ENCODE results near the gene HCN4. TPM values are rescaled to one million over a fixed set of nuclear protein-coding genes. Genes with fewer than 3 reads are reported as not detected.
A peak's percentile ranks its signal among the peaks of the same experiment; 100 is the strongest.

The HCN4 gene
- total RNA-seq, 2 donors from 2014 or later = 0.82 to 3.1 TPM

DNA sequence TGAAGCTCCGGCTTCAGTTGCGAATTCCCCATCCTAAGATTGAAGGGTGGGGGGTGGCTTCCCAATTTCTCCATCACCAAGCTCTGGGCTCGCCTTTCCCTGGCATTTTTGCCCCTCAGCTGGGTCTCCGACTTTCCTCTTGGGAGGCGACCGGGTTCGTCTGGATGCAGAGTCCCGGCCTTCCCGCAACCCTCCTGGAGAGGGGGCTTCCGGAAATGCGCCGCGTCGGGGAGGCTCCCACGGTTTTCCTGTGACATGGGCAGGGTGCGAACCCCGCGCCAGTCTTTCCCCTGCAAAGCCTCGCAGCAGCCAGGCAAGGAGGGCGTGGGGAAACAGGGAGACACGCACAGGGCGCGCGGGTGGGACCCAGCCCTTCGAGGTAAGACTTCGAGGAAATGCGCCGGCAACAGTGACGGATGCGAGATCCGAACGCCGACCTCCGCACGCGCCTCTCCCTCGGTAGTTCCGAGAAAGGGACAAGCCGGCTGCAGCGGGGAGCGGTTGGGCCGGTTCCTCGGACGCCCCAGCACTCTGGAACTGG is 466 bp upstream of the HCN4 start:
- peaks cover 64% of the 10 kb centered on the region for H3K27me3 ChIP-seq (ENCODE audit: control insufficient read depth, insufficient read depth, low read length, poor library complexity, severe bottlenecking)
- H3K27me3 Mint-ChIP-seq (ENCODE audit: insufficient read depth) = peaks cover 61% of the 10 kb centered on the region
- WGBS, 2 experiments (ENCODE audit: insufficient coverage in 1 of 2, insufficient read length in 1 of 2) = 6% methylated on average over 24 to 44 of the region's 44 CpGs

DNA sequence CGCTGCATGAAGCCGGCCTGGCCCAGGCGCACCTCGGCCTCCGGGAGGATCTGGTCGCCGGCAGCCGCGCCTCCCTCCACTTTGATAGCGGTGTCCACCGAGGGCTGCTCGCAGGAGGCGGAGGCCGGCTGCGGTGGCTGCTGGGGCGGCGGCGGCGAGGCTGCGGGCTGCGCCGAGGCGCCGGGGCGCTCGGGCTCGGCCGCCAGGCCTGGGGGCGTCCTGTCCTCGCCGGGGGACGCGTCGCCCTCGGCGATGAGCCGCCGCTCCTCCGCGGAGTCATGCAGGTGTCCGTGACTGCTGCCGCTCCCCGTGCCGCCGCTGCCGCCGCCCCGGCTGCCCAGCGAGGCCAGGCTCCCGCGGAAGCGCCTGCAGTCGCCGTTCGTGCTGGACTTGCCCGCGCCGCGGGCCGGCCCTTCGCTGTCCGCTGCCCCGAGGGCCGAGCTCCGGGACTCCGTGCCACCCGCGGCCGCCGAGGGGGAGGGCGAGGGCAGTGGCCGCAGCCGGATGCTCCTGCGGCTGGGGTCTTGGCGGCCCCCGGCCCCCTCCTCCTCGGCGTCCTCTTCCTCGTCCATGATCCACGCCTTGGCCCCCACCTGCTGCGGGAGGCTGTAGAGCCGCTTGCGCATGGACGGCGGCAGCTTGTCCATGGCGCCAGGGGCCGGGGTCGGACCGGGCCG is 996 bp downstream of the HCN4 start:
- H3K9me3 ChIP-seq (ENCODE audit: control insufficient read depth, low read length) = no peaks in the 10 kb centered on the region
- peaks cover 59% of the 10 kb centered on the region for H3K27me3 Mint-ChIP-seq (ENCODE audit: insufficient read depth)
- peaks cover 7% of the 10 kb centered on the region for H3K4me1 Mint-ChIP-seq
- peak overlapping the region; percentile 57 for H3K4me3 Mint-ChIP-seq
- H3K36me3 Mint-ChIP-seq (ENCODE audit: low read depth) = no peaks in the 10 kb centered on the region
- 1% methylated on average over 22 to 90 of the region's 90 CpGs for WGBS, 2 experiments (ENCODE audit: insufficient coverage in 1 of 2, insufficient read length in 1 of 2)
- no peak overlapping the region for H3K27ac ChIP-seq (ENCODE audit: low read depth, low read length)
- peak; percentile 77 for DNase-seq
- no peak overlapping the region for H3K27ac Mint-ChIP-seq
- TF ChIP-seq, protein P1, sequence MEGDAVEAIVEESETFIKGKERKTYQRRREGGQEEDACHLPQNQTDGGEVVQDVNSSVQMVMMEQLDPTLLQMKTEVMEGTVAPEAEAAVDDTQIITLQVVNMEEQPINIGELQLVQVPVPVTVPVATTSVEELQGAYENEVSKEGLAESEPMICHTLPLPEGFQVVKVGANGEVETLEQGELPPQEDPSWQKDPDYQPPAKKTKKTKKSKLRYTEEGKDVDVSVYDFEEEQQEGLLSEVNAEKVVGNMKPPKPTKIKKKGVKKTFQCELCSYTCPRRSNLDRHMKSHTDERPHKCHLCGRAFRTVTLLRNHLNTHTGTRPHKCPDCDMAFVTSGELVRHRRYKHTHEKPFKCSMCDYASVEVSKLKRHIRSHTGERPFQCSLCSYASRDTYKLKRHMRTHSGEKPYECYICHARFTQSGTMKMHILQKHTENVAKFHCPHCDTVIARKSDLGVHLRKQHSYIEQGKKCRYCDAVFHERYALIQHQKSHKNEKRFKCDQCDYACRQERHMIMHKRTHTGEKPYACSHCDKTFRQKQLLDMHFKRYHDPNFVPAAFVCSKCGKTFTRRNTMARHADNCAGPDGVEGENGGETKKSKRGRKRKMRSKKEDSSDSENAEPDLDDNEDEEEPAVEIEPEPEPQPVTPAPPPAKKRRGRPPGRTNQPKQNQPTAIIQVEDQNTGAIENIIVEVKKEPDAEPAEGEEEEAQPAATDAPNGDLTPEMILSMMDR (conservative IDR thresholded peaks at IDR 0.05) = no peak
- peak overlapping the region; percentile 70 for H3K4me3 ChIP-seq (ENCODE audit: low read length)
- H3K9ac ChIP-seq (ENCODE audit: extremely low read depth, low read length, poor library complexity, severe bottlenecking) = no peak overlapping the region
- H3K36me3 ChIP-seq (ENCODE audit: control insufficient read depth, insufficient read depth, low read length) = no peaks in the 10 kb centered on the region
- no peaks in the 10 kb centered on the region for H3K9me3 Mint-ChIP-seq
- peaks cover 4% of the 10 kb centered on the region for H3K4me1 ChIP-seq (ENCODE audit: control insufficient read depth, insufficient read depth, low read length)
- peaks cover 64% of the 10 kb centered on the region for H3K27me3 ChIP-seq (ENCODE audit: control insufficient read depth, insufficient read depth, low read length, poor library complexity, severe bottlenecking)

More for the DNA sequence above, 466 bp upstream of the HCN4 start:
- H3K27ac ChIP-seq (ENCODE audit: low read depth, low read length) = no peak overlapping the region
- Mint-ChIP-seq H3K4me3 (peak overlapping the region; percentile 55), H3K4me1 (peaks cover 7% of the 10 kb centered on the region), H3K27ac (no peak overlapping the region), H3K9me3 (no peaks in the 10 kb centered on the region), H3K36me3 (ENCODE audit: low read depth) (no peaks in the 10 kb centered on the region)
- H3K4me1 ChIP-seq (ENCODE audit: control insufficient read depth, insufficient read depth, low read length) = peaks cover 4% of the 10 kb centered on the region
- no peak overlapping the region for H3K9ac ChIP-seq (ENCODE audit: extremely low read depth, low read length, poor library complexity, severe bottlenecking)
- H3K4me3 ChIP-seq (ENCODE audit: low read length) = peak overlapping the region; percentile 70
- H3K9me3 ChIP-seq (ENCODE audit: control insufficient read depth, low read length) = no peaks in the 10 kb centered on the region
- TF ChIP-seq, protein P1 (conservative IDR thresholded peaks at IDR 0.05) = peak; percentile 22
- H3K36me3 ChIP-seq (ENCODE audit: control insufficient read depth, insufficient read depth, low read length) = no peaks in the 10 kb centered on the region
- DNase-seq = peak; percentile 70

DNA sequence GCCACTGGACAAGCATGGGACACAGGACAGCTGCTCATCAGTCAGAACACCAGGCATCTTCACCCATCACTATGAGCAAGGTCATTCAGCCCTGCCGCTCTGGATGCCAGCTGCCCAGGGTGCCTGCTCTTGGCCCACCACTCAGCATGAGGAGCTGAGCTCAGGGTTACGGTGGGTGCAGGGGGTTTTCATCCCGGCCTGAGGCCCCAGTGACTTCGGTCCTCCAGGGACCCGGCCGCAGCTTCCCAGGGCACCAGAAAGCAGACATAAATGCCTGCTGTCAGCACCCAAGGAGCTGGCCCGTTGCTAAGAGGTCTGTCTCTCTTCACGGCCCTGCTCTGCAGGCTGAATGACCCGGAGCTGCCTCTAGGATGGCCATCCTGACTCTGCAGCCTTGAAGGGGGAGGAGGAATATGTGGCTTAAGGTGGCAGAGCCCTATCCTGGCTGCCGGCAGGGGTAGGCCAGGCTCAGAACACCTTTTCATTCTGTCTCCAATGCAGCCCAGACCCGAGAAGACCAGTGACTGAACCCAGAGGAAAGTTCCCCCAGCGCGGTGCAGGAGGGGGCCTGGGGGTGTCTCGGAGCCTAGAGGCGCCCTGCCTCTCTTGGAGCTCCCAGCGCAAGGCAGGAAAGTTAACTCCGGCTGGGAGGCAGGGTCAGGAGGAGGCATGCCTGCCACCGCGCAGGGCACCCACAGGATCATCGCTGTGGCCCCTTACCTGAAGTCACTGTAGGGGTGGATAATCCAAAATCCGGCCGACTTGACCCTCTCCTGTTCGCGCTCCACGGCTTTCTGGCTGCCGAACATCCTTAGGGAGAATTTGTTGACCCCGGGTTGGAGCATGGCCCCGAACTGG is 1.8 kb downstream of the HCN4 start:
- Mint-ChIP-seq H3K4me1 (peaks cover 8% of the 10 kb centered on the region), H3K9me3 (no peaks in the 10 kb centered on the region), H3K27ac (no peak overlapping the region), H3K4me3 (peak overlapping the region; percentile 57), H3K27me3 (ENCODE audit: insufficient read depth) (peaks cover 59% of the 10 kb centered on the region), H3K36me3 (ENCODE audit: low read depth) (no peaks in the 10 kb centered on the region)
- H3K4me3 ChIP-seq (ENCODE audit: low read length) = no peak overlapping the region
- no peak overlapping the region for H3K9ac ChIP-seq (ENCODE audit: extremely low read depth, low read length, poor library complexity, severe bottlenecking)
- H3K27ac ChIP-seq (ENCODE audit: low read depth, low read length) = no peak overlapping the region
- peaks cover 4% of the 10 kb centered on the region for H3K4me1 ChIP-seq (ENCODE audit: control insufficient read depth, insufficient read depth, low read length)
- DNase-seq = peak; percentile 79
- H3K27me3 ChIP-seq (ENCODE audit: control insufficient read depth, insufficient read depth, low read length, poor library complexity, severe bottlenecking) = peaks cover 64% of the 10 kb centered on the region
- 28 to 47% methylated on average over 12 to 28 of the region's 28 CpGs for WGBS, 2 experiments (ENCODE audit: insufficient coverage in 1 of 2, insufficient read length in 1 of 2)
- H3K36me3 ChIP-seq (ENCODE audit: control insufficient read depth, insufficient read depth, low read length) = no peaks in the 10 kb centered on the region
- H3K9me3 ChIP-seq (ENCODE audit: control insufficient read depth, low read length) = no peaks in the 10 kb centered on the region
- TF ChIP-seq, protein P1 (conservative IDR thresholded peaks at IDR 0.05) = peak; percentile 42
